ENCODE measurements around the gene ZBTB7C. TPM values are rescaled to one million over a fixed set of nuclear protein-coding genes. Genes with fewer than 3 reads are reported as not detected.

ZBTB7C gene
- total and polyA plus RNA-seq, 2 of the 8 experiments (the other 6 are each of a cell fraction or from before 2014, with no cell fraction given) = 0.15 to 0.45 TPM

- TF ChIP-seq ASH2L (IDR thresholded peaks at IDR 0.05; ENCODE audit: low read length) = no peak
Measured at GRCh38 chr18:48398074-48398473, 11.1 kb downstream of the ZBTB7C start (continued).
